NCI-H1048 (cell line): ENCODE data around the gene EIF4A3.
"Not testable (repeated sequence)": the region's sequence is repeated elsewhere in the genome, so short reads cannot be mapped to it uniquely, and the experiment has no call there.

Experiments used
- DNase-seq: peaks from one replicate; lab custom pipeline; 2025; lab: John Stamatoyannopoulos, UW

Gene EIF4A3

DNA sequence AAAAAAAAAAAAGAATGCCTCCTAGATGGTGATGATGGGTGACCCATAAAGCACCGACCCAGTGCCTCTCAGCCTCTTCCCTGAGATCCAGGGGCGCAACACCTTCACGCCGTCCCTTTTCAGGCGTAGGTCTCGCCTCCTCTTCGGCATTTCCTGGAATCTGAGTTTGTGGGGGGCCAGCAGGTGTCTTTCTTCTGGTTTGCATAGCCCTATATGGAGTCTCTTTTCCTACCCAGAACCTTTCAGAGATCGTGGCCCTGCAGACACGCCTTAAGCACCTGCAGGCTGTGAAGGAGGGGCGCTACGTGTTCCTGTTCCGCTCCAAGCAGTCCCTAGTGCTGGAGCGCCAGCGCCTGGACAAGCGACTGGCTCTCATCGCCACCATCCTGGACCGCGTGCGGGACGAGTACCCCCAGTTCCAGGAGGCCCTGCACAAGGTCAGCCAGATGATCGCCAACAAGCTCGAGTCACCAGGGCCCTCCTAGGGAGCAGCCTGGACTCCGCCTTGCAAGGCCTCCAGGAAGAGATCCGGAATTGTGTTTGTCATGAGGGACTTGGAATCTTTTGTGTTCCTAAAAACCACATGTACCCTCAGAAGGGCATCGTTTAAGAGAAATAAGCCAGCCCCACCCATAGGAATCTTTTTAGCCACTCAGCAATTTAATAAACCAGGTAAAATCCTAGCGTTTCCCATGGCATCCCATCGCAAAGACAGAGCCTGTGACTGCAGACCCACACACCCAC is 47.5 kb downstream of the EIF4A3 start:
- no peak for DNase-seq

DNA sequence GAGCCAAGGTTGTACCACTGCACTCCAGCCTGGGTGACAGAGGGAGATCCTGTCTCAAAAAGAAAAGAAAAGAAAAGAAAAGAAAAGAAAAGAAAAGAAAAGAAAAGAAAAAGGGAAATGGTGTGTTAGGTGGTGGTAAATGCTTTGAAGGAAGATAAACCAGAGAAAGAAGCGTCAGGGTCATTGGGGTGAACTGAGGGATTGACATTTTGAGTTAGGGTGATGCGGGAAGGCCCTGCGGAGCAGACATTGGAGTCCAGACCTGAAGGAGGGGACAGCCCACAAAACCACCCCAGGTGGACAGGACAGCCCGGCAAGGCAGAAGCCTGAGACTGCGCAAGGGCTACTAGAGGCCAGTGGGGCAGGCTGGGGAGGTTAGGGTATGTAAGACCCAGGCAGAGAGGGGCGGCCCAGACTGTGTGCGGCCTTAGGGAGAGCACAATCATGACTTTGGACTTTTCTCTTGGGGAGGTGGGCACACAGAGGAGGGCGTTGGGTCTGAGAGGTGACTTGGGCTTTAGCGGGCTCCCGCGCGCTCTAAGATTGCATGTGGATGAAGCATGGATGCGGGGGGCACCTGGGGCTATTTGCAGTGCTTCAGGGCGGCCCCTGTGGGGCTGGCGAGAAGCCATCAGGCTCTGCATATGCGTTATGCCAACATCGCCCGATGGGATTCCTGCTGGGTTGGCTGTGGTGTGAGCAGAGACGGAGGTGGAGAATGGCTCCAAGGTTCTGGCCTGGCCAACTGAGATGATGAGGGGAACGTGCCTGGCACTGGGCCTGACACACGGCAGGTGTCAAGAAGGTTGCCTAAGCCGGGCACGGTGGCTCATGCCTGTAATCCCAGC is 48.9 kb downstream of the EIF4A3 start:
- no peak for DNase-seq

DNA sequence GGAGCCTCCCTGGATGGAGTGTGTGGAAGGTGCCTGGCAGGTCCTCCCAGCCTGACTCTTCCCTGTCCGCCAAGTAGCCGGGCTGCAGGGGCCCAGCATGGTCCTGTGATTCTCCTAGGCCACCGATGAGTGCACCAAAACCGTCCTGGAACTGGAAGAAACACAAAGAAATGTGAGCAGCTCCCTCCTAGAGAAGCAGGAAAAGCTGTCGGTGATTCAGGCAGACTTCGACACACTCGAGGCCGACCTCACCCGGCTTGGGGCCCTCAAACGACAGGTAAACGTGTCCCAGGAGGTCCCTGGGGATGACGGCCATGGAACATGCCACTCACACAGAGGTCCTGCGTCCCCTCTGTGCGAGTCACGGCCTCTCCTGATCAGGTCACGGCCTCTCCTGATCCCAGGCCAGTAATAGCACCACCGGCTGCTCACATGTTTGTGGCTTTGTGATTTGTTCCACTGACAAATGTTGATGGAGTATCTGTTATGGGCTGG is 49.8 kb downstream of the EIF4A3 start:
- DNase-seq, result no peak

DNA sequence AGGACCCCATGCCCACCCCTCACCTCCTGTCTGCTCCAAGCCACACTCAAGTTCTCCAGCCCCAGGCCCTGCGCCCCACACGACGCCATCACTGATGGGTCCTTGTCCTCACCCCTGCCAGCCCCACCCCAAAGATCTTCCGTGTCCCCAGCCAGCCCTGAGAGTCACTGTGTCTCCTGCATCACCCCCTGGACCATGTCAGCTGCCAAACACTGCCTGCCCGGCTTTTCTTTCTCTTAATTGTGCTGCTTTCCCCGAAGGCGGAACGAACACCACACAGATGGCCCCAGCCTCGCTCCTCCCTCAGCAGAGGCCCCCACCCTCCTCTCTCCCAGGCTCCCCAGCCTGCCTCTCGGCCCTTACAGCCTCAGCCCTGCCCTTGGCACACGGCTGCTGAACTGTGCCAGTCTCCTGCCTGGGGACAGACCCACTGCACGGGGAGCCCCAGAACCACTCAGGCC is 50.3 kb downstream of the EIF4A3 start:
- DNase-seq, result no peak

DNA sequence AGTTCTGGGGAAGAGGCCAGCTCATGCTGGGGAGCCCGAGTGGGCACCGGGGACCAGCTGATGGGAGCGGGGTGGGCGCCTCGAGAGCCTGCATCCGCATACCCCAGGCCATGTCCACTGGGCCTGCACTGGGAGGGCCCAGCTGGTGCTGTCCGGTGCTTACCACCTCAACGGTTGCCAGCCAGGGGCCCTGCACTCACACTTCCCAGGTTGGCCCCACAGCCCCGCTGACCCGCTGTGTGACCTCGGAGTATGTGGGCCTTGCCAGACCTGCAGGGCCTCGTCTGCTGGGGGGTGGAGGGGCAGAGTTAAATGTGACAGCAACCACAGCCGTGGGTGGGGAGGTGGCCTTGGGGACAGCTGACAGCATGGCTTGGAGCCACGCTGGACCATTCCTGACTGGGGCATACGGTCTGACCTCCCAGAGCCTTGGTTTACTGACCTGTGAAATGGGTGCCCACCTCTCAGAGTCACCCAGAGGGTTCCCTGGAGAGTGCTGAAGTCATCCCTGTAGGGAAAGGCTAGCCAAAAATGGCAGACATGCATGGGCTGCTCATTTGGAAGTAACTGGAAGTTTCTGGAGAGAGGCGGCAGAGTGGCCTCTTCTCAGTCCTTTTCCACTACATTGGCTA is 51.0 kb downstream of the EIF4A3 start:
- DNase-seq, result no peak

DNA sequence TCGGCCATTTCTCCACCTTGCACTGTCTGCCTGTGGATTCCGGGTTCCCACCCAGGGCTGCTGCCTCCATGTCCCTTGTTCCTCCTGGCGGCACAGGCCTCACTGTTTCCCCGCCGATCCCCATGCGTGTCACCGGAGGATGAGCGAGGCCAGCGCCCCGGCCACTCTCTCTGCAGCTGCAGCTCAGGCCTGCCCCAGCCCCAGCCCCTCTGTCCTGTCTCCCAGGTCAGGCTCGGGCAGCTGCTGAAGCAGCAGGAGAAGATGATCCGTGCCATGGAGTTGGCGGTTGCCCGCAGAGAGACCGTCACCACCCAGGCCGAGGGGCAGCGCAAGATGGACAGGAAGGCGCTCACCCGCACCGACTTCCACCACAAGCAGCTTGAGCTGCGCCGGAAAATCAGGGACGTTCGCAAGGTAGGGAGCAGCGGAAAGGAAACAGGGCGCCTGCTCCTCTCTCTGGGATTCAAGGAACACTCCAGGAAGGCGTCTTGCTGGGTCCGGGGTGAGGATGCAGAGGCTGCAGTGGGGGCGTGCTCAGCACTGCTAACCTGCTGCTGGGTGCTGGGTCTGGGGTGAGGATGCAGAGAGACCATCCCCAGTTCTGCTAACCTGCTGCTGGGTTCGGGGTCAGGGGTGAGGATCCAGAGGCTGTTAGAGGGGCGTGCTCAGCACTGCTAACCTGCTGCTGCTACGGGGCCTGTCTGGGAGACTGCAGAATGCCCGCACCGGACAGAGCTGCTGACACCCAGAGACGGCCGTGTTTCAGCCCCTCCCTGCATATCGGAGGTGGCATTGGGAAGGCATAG is 51.7 kb downstream of the EIF4A3 start:
- DNase-seq, result no peak

DNA sequence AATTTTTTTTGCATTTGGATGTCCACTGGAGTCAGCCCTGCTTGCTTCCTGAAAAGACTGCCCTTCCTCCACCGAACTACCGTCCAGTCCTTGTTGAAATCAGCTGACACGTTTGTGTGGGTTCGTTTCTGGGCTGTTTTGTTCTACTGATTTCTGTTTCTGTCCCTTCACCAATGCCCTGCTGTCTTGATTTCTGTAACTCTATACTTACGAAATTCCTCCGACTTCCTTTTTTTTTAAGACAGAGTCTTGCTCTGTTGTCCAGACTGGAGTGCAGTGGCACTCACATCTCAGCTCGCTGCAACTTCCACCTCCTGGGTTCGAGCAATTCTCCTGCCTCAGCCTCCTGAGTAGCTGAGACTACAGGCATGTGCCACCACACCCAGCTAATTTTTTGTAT is 54.0 kb downstream of the EIF4A3 start:
- no peak for DNase-seq

DNA sequence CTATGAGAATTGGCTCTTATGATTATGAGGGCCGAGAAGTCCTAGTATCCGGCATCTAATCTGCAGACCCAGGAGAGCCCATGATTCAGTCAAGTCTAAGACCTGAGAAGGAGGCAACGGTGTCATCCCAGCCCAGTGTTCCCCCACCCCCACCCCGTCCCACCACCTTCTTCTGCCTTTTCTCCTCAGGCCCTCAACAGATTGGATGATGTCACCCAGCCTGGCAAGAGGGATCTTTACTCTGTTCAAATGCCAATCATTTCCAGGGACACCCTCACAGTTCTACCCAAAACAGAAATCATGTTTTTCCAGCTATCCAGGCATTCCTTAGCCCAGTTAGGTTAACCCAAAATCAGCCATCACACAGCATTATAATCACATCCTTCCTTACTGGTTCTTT is 55.6 kb downstream of the EIF4A3 start:
- no peak for DNase-seq

DNA sequence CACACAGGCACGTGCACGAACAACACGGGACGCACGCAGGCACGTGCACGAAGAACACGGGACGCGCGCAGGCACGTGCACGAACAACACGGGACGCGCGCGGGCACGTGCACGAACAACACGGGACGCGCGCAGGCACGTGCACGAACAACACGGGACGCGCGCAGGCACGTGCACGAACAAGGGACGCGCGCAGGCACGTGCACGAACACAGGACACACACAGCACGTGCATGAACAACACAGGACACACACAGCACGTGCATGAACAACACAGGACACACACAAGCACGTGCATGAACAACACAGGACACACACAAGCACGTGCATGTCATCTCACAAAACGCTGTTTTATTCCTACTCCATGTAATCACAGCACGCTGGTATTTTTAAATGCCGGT is 56.8 kb downstream of the EIF4A3 start:
- not testable (repeated sequence) for DNase-seq

DNA sequence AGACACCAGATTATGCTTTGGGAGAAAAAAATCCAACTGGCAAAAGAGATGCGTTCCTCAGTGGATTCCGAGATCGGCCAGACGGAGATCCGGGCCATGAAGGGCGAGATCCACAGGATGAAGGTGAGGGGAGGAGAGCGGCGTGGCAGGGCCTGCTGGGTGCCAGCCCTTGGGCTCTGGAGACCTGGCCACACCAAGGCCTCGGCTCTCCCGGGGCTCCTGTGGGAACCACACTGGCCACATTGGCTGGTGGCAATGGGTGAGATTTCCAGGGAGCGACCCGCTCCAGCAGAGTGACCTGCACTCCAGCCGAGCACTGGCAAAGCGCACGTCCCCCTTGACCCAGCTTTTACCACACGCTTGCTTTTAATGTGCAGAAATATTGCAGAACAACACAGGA is 57.2 kb downstream of the EIF4A3 start:
- no peak for DNase-seq

DNA sequence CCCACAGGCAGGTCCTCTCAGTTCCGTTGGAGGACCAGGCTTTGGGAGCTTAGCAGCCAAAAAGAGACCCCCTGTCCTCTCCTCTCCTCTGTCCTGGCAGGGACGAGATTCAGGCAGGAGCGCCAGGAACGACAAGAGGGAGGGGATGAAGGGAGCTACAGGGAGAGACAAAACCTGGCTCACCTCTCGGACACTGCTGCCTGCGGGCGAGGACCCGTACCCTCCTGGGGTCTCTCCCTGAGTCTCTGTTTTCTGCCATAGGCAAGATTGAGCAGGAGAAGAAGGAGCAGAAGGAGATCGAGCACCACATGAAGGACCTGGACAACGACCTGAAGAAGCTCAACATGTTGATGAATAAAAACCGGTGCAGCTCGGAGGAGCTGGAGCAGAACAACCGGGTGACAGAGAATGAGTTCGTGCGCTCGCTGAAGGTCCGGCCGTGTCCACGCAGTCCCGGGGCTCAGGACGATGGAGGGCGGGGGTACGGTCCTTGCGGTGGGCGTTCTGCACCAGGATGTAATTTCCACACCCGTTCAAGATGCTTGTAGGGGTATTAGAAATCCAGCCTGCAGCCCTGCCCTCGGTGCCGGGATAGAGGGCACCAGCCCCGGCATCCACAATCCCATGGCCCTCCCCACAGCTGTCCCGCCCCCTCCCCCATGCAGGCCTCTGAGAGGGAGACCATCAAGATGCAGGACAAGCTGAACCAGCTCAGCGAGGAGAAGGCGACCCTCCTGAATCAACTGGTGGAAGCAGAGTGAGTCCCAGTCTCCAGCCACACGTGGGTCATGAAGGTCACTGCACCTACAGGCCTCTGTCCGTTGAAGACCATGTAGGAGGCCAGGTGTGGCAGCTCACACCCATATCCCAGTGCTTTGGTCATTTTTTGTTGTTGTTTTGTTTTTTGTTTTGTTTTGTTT is 59.3 kb downstream of the EIF4A3 start:
- DNase-seq, result no peak

DNA sequence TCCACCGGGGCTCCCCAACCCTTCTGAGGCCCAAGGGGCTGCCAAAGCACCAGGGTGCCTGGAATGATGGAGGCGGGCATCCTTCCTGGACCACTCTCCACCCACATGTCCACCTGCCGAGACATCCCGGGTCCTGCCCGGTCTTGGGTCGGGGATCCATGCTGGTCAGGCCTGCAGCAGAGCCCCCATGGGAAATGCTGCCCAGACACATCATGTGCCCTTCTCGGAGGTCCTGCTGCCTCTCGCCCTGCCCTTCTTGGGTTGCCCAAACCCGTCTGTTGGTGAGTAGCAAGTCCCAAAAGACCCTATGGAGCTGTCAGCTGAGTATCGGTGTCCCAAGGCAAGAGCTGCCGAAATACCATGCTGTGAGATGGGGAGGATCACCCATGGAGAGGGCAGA is 60.3 kb downstream of the EIF4A3 start:
- DNase-seq, result no peak

DNA sequence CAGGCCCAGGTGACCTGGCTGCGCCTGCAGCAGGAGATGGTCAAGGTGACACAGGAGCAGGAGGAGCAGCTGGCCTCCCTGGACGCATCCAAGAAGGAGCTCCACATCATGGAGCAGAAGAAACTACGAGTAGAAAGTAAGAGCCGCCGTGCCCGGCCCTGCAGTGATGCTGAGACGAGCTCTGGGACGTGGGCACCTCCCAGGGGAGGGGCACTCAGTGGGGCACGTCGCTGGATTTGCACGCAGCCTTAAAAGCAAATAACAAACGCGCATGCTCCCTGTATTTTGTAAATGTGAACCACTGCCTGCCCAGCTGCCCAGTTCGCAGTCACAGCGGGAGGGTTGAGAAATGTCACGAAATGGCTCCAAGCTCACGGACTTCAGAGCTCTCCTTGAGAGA is 60.8 kb downstream of the EIF4A3 start:
- no peak for DNase-seq

DNA sequence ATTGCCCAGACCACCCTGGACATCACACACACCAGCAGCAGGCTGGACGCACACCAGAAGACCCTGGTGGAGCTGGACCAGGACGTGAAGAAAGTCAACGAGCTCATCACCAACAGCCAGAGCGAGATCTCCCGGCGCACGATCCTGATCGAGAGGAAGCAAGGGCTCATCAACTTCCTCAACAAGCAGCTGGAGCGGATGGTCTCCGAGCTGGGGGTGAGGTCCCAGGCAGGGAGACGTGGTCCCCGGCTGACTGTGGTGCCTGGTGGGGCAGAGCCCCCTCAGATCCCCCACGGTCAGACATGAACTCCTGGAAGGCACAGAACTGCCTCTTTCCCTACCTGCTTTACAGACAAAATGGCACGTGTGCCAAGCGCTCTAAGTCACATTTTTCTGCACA is 62.2 kb downstream of the EIF4A3 start:
- no peak for DNase-seq
